PC-3 (cell line): Measurements from ENCODE around the gene CEACAM21. TPM values are rescaled to one million over a fixed set of nuclear protein-coding genes. Genes with fewer than 3 reads are reported as not detected.

Experiments
- ATAC-seq: fragments of 200-7000 bp; cut with Tn5 transposase; 2 replicates; pipeline ENCODE4 v1.9.1; 2020; ENCODE audit warnings: mild to moderate bottlenecking, moderate library complexity
- BruUV-seq: library from RNA; stranded (reverse); fragments of 400-500 nt; replicated peaks from 2 replicates; lab custom pipeline; 2021; lab: Mats Ljungman, UMichigan
- CTCF ChIA-PET: fragments of 300-600 bp; sonication (Branson Sonifier 250); formaldehyde crosslinking; loops from one replicate; lab custom pipeline; 2022; ENCODE audit warnings: antibody characterized with exemption; lab: Charles Lee
- POLR2A ChIA-PET: fragments of 300-600 bp; sonication (Branson Sonifier 250); formaldehyde crosslinking; loops from one replicate; lab custom pipeline; 2022; ENCODE audit warnings: antibody characterized with exemption; ENCODE audit not compliant: unreplicated experiment; lab: Charles Lee
- DNase-seq: peaks from one replicate; pipeline ENCODE4 v3.0.0-alpha.2; 2015
- H2AFZ ChIP-seq: fragments of 300-600 bp; sonication (generic); 2 replicates; pipeline ENCODE4 v1.6.0; 2016; ENCODE audit warnings: antibody characterized with exemption, low read length
- H3F3A ChIP-seq: fragments of 300-600 bp; sonication (generic); one replicate; pipeline ENCODE4 v1.6.0; 2017; ENCODE audit warnings: antibody characterized with exemption, low read length, control low read depth, mild to moderate bottlenecking; ENCODE audit not compliant: unreplicated experiment
- H3K27ac ChIP-seq: fragments of 300-600 bp; sonication (generic); 2 replicates; pipeline ENCODE4 v1.5.1; 2016; ENCODE audit warnings: mild to moderate bottlenecking, low read length
- H3K27me3 ChIP-seq: fragments of 300-600 bp; sonication (generic); 2 replicates; pipeline ENCODE4 v1.6.1; 2016; ENCODE audit warnings: low read length, mixed read lengths
- H3K36me3 ChIP-seq: fragments of 300-600 bp; sonication (generic); 2 replicates; pipeline ENCODE4 v1.6.1; 2016; ENCODE audit warnings: low read depth, mixed run types, low read length, mixed read lengths
- H3K4me1 ChIP-seq: fragments of 300-600 bp; sonication (generic); 2 replicates; pipeline ENCODE4 v1.5.1; 2016; ENCODE audit warnings: low read length; ENCODE audit not compliant: insufficient read depth
- H3K4me2 ChIP-seq: fragments of 300-600 bp; sonication (generic); 2 replicates; pipeline ENCODE4 v1.6.0; 2016; ENCODE audit warnings: low read length
- H3K4me3 ChIP-seq: fragments of 300-600 bp; sonication (generic); 2 replicates; pipeline ENCODE4 v1.5.1; 2016; ENCODE audit warnings: mild to moderate bottlenecking, low read length, mixed read lengths
- H3K79me2 ChIP-seq: fragments of 300-600 bp; sonication (generic); 2 replicates; pipeline ENCODE4 v1.6.1; 2017; ENCODE audit warnings: low read length, mixed read lengths
- H3K9ac ChIP-seq: fragments of 300-600 bp; sonication (generic); 2 replicates; pipeline ENCODE4 v1.6.0; 2016; ENCODE audit warnings: mild to moderate bottlenecking, low read length
- H3K9me2 ChIP-seq: fragments of 300-600 bp; sonication (generic); replicated peaks from 2 replicates; pipeline ENCODE4 v1.6.1; 2016; ENCODE audit warnings: mixed run types, low read length, mixed read lengths
- H3K9me3 ChIP-seq: fragments of 300-600 bp; sonication (generic); 2 replicates; pipeline ENCODE4 v1.6.1; 2016; ENCODE audit warnings: low read length, mixed read lengths
- H4K20me1 ChIP-seq: fragments of 300-600 bp; sonication (generic); 2 replicates; pipeline ENCODE4 v1.6.1; 2016; ENCODE audit warnings: low read length, mixed read lengths
- CTCF ChIP-seq: fragments of 300-600 bp; sonication (generic); conservative IDR thresholded peaks from 2 replicates; pipeline ENCODE4 v1.5.1; 2017; ENCODE audit warnings: antibody characterized with exemption, low read depth, mild to moderate bottlenecking, low read length
- EZH2 ChIP-seq: fragments of 300-600 bp; sonication (generic); IDR thresholded peaks from one replicate; pipeline ENCODE4 v1.6.1; 2017; ENCODE audit warnings: antibody characterized with exemption, mild to moderate bottlenecking, low read length; ENCODE audit not compliant: unreplicated experiment
- EZH2phosphoT487 ChIP-seq: fragments of 300-600 bp; sonication (generic); IDR thresholded peaks from 2 replicates; pipeline ENCODE4 v1.6.1; 2018; ENCODE audit warnings: mild to moderate bottlenecking, antibody characterized with exemption, low read length, borderline replicate concordance
- intact Hi-C: fragments of 100-400 bp; cut with micrococcal nuclease; formaldehyde crosslinking; loops from 2 replicates; pipeline ENCODE4 v1.9.0; 2023
- total RNA-seq: library from RNA; depleted of rRNA; stranded (reverse); fragments of >200 nt; gene quantifications from 2 replicates; pipeline ENCODE4 v1.2.3, GENCODE V29; 2014

The CEACAM21 gene
- total RNA-seq, 1 experiment from 2014 or later: not detected

GRCh38 chr19:41591951-41592562, 16.1 kb downstream of the CEACAM21 start:
- H3F3A ChIP-seq: no peaks in the 10 kb centered on the region
- no TSS peak for BruUV-seq

GRCh38 chr19:41595258-41595889, 19.4 kb downstream of the CEACAM21 start:
- DNase-seq (peak; percentile 81), ATAC-seq (peak; percentile 61)
- ChIA-PET POLR2A (no interaction called here), CTCF (no interaction called here)
- Histone ChIP-seq H3K27me3 (no peaks in the 10 kb centered on the region), H3K36me3 (no peaks in the 10 kb centered on the region), H3K79me2 (no peaks in the 10 kb centered on the region), H3K4me3 (no peak overlapping the region), H3K4me1 (no peaks in the 10 kb centered on the region), H2AFZ (no peak overlapping the region), H3K4me2 (no peak overlapping the region), H3K9me2 (no peaks in the 10 kb centered on the region), H4K20me1 (no peaks in the 10 kb centered on the region), H3K27ac (no peak overlapping the region), H3K9ac (no peak overlapping the region), H3K9me3 (no peaks in the 10 kb centered on the region), H3F3A (no peaks in the 10 kb centered on the region)
- BruUV-seq: no TSS peak
- intact Hi-C loops: no loop called here
- TF ChIP-seq CTCF: peak; percentile 73
- TF ChIP-seq EZH2phosphoT487: no peak

More at GRCh38 chr19:41591951-41592562, 16.1 kb downstream of the CEACAM21 start:
- H2AFZ ChIP-seq: no peak overlapping the region
- H3K4me3 ChIP-seq: no peak overlapping the region
- intact Hi-C loops: no loop called here
- H3K9me2 ChIP-seq: no peaks in the 10 kb centered on the region
- DNase-seq (no peak), ATAC-seq (no peak)
- H3K9ac ChIP-seq: no peak overlapping the region
- H3K9me3 ChIP-seq: no peaks in the 10 kb centered on the region
- no peaks in the 10 kb centered on the region for H3K27me3 ChIP-seq
- H4K20me1 ChIP-seq: no peaks in the 10 kb centered on the region
- ChIA-PET POLR2A (no interaction called here), CTCF (no interaction called here)
- TF ChIP-seq CTCF: no peak
- TF ChIP-seq EZH2: no peak
- no peak for TF ChIP-seq EZH2phosphoT487
- H3K36me3 ChIP-seq: no peaks in the 10 kb centered on the region
- H3K27ac ChIP-seq: no peak overlapping the region
- H3K4me2 ChIP-seq: no peak overlapping the region
- no peaks in the 10 kb centered on the region for H3K4me1 ChIP-seq
- no peaks in the 10 kb centered on the region for H3K79me2 ChIP-seq

GRCh38 chr19:41595890-41596280, 19.9 kb downstream of the CEACAM21 start:
- DNase-seq (no peak), ATAC-seq (no peak)
- TF ChIP-seq EZH2 (no peak), EZH2phosphoT487 (no peak)
- no peak overlapping the region for H3K9ac ChIP-seq
- H3K36me3 ChIP-seq: no peaks in the 10 kb centered on the region
- H3K27me3 ChIP-seq: no peaks in the 10 kb centered on the region
- no TSS peak for BruUV-seq
- CTCF ChIA-PET: no interaction called here
- H3F3A ChIP-seq: no peaks in the 10 kb centered on the region
- no peak overlapping the region for H2AFZ ChIP-seq
- H3K9me2 ChIP-seq: no peaks in the 10 kb centered on the region
- no peak overlapping the region for H3K27ac ChIP-seq
- no peaks in the 10 kb centered on the region for H4K20me1 ChIP-seq
- intact Hi-C loops: no loop called here
- H3K79me2 ChIP-seq: no peaks in the 10 kb centered on the region
- POLR2A ChIA-PET: no interaction called here
- no peak overlapping the region for H3K4me2 ChIP-seq
- no peak overlapping the region for H3K4me3 ChIP-seq
- H3K4me1 ChIP-seq: no peaks in the 10 kb centered on the region
- no peaks in the 10 kb centered on the region for H3K9me3 ChIP-seq
